Measurements from ENCODE around the gene GAREM1.

DNA sequence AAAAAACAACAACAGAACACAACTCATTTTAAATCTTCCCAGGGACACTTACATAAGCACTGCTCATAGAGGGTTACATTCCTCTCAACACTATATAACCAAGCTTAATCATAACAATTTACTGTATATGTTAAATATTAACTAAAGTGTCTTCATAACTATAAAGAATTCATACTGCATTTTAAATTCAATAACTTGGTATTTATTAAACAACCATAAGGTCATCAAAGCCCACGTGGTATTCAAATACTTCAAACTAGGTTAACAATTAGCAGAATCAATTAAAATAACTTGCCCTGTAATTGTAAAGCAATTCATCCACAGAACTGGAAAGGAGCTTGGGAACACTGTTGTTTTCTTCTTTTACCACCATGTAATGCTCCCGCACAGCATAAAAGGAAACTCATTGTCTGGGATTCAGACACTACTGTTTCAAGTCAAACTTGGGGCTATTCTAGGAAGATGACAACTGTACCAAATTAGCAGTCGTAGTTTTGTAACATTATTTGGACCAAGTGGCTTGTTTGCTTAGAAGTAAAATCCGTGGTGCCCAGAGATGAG is 10.4 kb downstream of the GAREM1 start:
- TF ChIP-seq, protein P1, sequence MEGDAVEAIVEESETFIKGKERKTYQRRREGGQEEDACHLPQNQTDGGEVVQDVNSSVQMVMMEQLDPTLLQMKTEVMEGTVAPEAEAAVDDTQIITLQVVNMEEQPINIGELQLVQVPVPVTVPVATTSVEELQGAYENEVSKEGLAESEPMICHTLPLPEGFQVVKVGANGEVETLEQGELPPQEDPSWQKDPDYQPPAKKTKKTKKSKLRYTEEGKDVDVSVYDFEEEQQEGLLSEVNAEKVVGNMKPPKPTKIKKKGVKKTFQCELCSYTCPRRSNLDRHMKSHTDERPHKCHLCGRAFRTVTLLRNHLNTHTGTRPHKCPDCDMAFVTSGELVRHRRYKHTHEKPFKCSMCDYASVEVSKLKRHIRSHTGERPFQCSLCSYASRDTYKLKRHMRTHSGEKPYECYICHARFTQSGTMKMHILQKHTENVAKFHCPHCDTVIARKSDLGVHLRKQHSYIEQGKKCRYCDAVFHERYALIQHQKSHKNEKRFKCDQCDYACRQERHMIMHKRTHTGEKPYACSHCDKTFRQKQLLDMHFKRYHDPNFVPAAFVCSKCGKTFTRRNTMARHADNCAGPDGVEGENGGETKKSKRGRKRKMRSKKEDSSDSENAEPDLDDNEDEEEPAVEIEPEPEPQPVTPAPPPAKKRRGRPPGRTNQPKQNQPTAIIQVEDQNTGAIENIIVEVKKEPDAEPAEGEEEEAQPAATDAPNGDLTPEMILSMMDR (IDR thresholded peaks at IDR 0.05): no peak
- TF ChIP-seq POLR2AphosphoS5 (IDR thresholded peaks at IDR 0.05) (no peak), POLR2A (IDR thresholded peaks at IDR 0.05) (no peak)
